Measurements from ENCODE around the gene EAF2. TPM values are rescaled to one million over a fixed set of nuclear protein-coding genes. Genes with fewer than 3 reads are reported as not detected.

Gene EAF2
- total and polyA plus RNA-seq, 10 donors: 24.9 to 60.6 (median 35.3) TPM

DNA sequence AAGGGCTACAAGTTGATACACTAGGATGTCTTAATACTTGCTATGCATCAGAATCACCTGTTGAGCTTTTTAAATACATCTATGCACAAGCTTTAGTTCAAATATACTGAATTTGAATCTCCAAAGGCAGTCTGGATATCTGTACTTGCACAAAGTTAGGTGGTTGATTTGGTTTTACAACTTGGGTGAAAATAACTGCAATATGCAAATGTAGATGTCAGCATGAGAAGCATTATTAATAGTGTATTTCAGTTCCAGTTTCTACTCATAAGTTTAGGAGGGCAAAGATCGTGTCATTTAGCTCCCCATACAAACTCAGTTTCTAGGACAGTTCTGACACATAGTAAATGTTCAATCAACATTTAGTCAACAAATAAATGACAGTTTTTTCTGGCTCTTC, 25.8 kb upstream of the EAF2 start:
- 0 to 29% (median 23%) methylated on average over 1 of the region's 1 CpG for WGBS, 5 donors
- Histone ChIP-seq H3K4me3 (no peak overlapping the region), H3K4me1 (peaks cover 0 to 34% (median 5%) of the 10 kb centered on the region in 6 donors), H3K9me3 (no peaks in the 10 kb centered on the region), H3K27me3 (replicated peaks in 1 of 7) (no peaks in the 10 kb centered on the region), H3K27ac (peak overlapping the region in 5 of 8 donors; percentile 31 to 72 (median 51)), H3K36me3 (peaks cover 0 to 65% (median 35%) of the 10 kb centered on the region in 6 donors)
- TF ChIP-seq, protein P1, sequence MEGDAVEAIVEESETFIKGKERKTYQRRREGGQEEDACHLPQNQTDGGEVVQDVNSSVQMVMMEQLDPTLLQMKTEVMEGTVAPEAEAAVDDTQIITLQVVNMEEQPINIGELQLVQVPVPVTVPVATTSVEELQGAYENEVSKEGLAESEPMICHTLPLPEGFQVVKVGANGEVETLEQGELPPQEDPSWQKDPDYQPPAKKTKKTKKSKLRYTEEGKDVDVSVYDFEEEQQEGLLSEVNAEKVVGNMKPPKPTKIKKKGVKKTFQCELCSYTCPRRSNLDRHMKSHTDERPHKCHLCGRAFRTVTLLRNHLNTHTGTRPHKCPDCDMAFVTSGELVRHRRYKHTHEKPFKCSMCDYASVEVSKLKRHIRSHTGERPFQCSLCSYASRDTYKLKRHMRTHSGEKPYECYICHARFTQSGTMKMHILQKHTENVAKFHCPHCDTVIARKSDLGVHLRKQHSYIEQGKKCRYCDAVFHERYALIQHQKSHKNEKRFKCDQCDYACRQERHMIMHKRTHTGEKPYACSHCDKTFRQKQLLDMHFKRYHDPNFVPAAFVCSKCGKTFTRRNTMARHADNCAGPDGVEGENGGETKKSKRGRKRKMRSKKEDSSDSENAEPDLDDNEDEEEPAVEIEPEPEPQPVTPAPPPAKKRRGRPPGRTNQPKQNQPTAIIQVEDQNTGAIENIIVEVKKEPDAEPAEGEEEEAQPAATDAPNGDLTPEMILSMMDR (IDR thresholded peaks at IDR 0.05 in 8 of 11, conservative IDR thresholded peaks at IDR 0.05 in 3 of 11): no peak
- TF ChIP-seq POLR2AphosphoS5 (IDR thresholded peaks at IDR 0.05) (no peak), POLR2A (IDR thresholded peaks at IDR 0.05) (no peak)
- DNase-seq: no peak
- intact Hi-C loops (cut with DNase I; ENCODE audit: low total_unique reads): no loop called here

DNA sequence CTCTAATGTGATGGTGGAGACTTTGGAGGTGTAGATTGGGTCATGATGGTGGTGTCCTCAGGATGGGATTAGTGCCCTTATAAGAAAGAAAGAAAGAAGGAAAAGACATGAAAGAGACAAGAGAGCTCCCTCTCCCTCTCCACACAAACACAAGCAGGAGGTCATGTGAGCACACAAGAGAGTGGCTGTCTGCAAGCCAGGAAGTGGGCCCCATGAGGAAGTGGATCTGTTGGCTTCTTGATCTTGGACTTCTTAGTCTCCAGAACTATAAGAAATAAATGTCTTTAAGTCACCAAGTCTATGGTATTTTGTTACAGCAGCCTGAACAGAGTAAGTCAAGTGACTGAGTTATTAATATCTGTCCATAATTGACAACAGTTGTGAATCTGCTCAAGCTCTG, 17.3 kb upstream of the EAF2 start:
- Histone ChIP-seq H3K4me1 (peaks cover 0 to 6% (median 0%) of the 10 kb centered on the region in 6 donors), H3K9me3 (peaks cover 0 to 30% (median 7%) of the 10 kb centered on the region in 8 donors), H3K27ac (no peak overlapping the region)

DNA sequence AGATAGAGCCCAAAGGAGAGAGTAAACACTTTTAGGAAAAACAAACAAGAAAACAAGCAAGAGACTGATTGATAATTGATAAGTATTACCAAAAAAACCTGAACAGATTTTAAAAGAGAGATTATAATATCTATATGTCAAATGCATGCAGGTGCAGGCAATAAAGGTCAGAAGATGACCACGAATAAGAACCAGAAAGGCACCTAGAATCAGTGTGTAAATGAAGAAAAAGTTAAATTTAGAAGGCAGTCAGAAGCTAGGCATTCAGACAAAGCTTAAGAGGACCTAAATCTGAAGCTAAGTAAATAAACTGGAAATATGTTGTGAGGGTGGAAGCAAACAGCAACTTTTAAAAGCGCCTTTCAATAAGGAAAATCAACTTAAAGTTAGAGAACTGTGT, 16.4 kb upstream of the EAF2 start:
- intact Hi-C loops (cut with DNase I; ENCODE audit: low total_unique reads): no loop called here
- WGBS, 5 donors: 89 to 96% (median 91%) methylated on average over 2 of the region's 2 CpGs

More for the DNA sequence above, 17.3 kb upstream of the EAF2 start:
- DNase-seq: no peak
- intact Hi-C loops (cut with DNase I; ENCODE audit: low total_unique reads): no loop called here
- H3K36me3 ChIP-seq: peaks cover 4 to 63% (median 19%) of the 10 kb centered on the region in 6 donors
- no peak for TF ChIP-seq POLR2AphosphoS5 (IDR thresholded peaks at IDR 0.05)
- TF ChIP-seq, protein P1 (IDR thresholded peaks at IDR 0.05 in 8 of 11, conservative IDR thresholded peaks at IDR 0.05 in 3 of 11): no peak
- no peak for TF ChIP-seq POLR2A (IDR thresholded peaks at IDR 0.05)
- H3K4me3 ChIP-seq: no peak overlapping the region
- H3K27me3 ChIP-seq (replicated peaks in 1 of 7): no peaks in the 10 kb centered on the region

DNA sequence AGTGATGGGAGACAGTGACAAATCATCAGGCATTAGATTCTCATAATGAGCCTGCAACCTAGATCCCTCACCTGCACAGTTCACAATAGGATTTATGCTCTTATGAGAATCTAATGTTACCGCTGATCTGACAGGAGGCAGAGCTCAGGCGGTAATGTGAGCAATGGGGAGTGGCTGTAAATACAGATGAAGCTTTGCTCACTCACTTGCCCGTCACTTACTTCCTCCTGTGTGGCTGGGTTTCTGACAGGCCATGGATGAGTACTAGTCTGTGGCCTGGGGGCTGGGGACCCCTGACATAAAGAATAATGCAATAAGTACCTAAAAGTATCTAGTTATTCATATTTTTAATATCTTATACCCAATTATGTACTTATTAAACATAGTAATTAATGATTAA, 15.8 kb upstream of the EAF2 start:
- peaks cover 8 to 77% (median 34%) of the 10 kb centered on the region in 6 donors for H3K36me3 ChIP-seq
- peaks cover 0 to 45% (median 22%) of the 10 kb centered on the region in 8 donors for H3K9me3 ChIP-seq
- DNase-seq: no peak
- H3K4me1 ChIP-seq: peaks cover 0 to 6% (median 0%) of the 10 kb centered on the region in 6 donors
- H3K27ac ChIP-seq: no peak overlapping the region
- 77 to 91% (median 79%) methylated on average over 3 of the region's 3 CpGs for WGBS, 5 donors
- H3K4me3 ChIP-seq: no peak overlapping the region
- intact Hi-C loops (cut with DNase I; ENCODE audit: low total_unique reads): no loop called here
- no peaks in the 10 kb centered on the region for H3K27me3 ChIP-seq (replicated peaks in 1 of 7)
- TF ChIP-seq, protein P1 (IDR thresholded peaks at IDR 0.05 in 8 of 11, conservative IDR thresholded peaks at IDR 0.05 in 3 of 11): no peak
- TF ChIP-seq POLR2A (IDR thresholded peaks at IDR 0.05): no peak
- TF ChIP-seq POLR2AphosphoS5 (IDR thresholded peaks at IDR 0.05): no peak

More for the DNA sequence above, 16.4 kb upstream of the EAF2 start:
- TF ChIP-seq, protein P1 (IDR thresholded peaks at IDR 0.05 in 8 of 11, conservative IDR thresholded peaks at IDR 0.05 in 3 of 11): no peak
- TF ChIP-seq POLR2A (IDR thresholded peaks at IDR 0.05) (no peak), POLR2AphosphoS5 (IDR thresholded peaks at IDR 0.05) (no peak)
- Histone ChIP-seq H3K36me3 (peaks cover 8 to 70% (median 27%) of the 10 kb centered on the region in 6 donors), H3K27me3 (replicated peaks in 1 of 7) (no peaks in the 10 kb centered on the region), H3K27ac (no peak overlapping the region), H3K4me1 (peaks cover 0 to 6% (median 0%) of the 10 kb centered on the region in 6 donors), H3K9me3 (peaks cover 0 to 39% (median 15%) of the 10 kb centered on the region in 8 donors), H3K4me3 (no peak overlapping the region)
- DNase-seq: no peak
